ENCODE results near the gene ZCCHC14. TPM values are rescaled to one million over a fixed set of nuclear protein-coding genes. Genes with fewer than 3 reads are reported as not detected.
"Not testable (repeated sequence)": the region's sequence is repeated elsewhere in the genome, so short reads cannot be mapped to it uniquely, and the experiment has no call there.

Gene ZCCHC14
- total and polyA plus RNA-seq, 2 donors, result 2.7 to 7.3 TPM

- 87% methylated on average over 5 of the region's 5 CpGs for WGBS
Measured at GRCh38 chr16:87486713-87487247, 6.0 kb downstream of the ZCCHC14 start.

DNA sequence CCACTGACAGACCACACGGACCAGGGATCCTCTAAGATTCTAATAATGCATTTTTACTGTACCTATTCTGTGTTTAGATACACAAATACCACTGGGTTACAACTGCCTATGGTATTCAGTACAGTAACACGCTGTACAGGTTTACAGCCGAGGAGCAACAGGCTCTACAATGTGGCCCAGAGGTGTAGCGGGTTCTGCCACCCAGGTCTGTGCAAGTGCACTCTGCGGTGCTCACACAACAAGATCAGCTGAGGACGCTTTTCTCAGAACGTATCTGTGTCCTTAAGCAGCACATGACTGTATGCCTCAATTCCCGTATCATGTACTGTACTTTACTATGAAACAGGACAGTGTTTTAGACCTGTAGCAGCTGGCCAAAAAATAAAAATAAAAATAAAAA, 6.5 kb downstream of the ZCCHC14 start:
- H3K9me3 ChIP-seq (ENCODE audit: control insufficient read depth in 2 of 2, insufficient read depth in 1 of 2, low read length in 1 of 2), result no peaks in the 10 kb centered on the region
- H3K27me3 ChIP-seq (ENCODE audit: control insufficient read depth in 2 of 2, insufficient read depth in 1 of 2, low read length in 1 of 2), result peaks cover 23 to 25% of the 10 kb centered on the region in 2 donors
- DNase-seq (ENCODE audit: low read depth in 6 of 9, low spot score in 9 of 9), result no peak
- 95% methylated on average over 8 of the region's 8 CpGs for WGBS
- no peaks in the 10 kb centered on the region for H3K36me3 ChIP-seq (ENCODE audit: control insufficient read depth in 2 of 2, insufficient read depth in 2 of 2, low read length in 1 of 2)
- H3K4me3 ChIP-seq (ENCODE audit: low read length in 2 of 2), result no peak overlapping the region
- no peak overlapping the region for H3K27ac ChIP-seq (ENCODE audit: low read depth in 1 of 2, low read length in 1 of 2)
- H3K4me1 ChIP-seq (ENCODE audit: control insufficient read depth in 2 of 2, insufficient read depth in 2 of 2, low read length in 2 of 2), result peaks cover 3 to 13% of the 10 kb centered on the region in 2 donors

More at GRCh38 chr16:87486713-87487247, 6.0 kb downstream of the ZCCHC14 start:
- Histone ChIP-seq H3K4me3 (ENCODE audit: low read length in 2 of 2) (no peak overlapping the region), H3K4me1 (ENCODE audit: control insufficient read depth in 2 of 2, insufficient read depth in 2 of 2, low read length in 2 of 2) (peaks cover 3 to 14% of the 10 kb centered on the region in 2 donors), H3K36me3 (ENCODE audit: control insufficient read depth in 2 of 2, insufficient read depth in 2 of 2, low read length in 1 of 2) (no peaks in the 10 kb centered on the region), H3K27me3 (ENCODE audit: control insufficient read depth in 2 of 2, insufficient read depth in 1 of 2, low read length in 1 of 2) (peaks cover 28 to 30% of the 10 kb centered on the region in 2 donors), H3K9me3 (ENCODE audit: control insufficient read depth in 2 of 2, insufficient read depth in 1 of 2, low read length in 1 of 2) (peaks cover 0 to 3% of the 10 kb centered on the region in 2 donors), H3K27ac (ENCODE audit: low read depth in 1 of 2, low read length in 1 of 2) (peak overlapping the region in 1 of 2 donors; percentile 18)
- DNase-seq (ENCODE audit: low read depth in 6 of 9, low spot score in 9 of 9), result no peak

GRCh38 chr16:87485792-87486191, 7.0 kb downstream of the ZCCHC14 start:
- not testable (repeated sequence) for H3K36me3 ChIP-seq (ENCODE audit: control insufficient read depth in 2 of 2, insufficient read depth in 2 of 2, low read length in 1 of 2); H3K4me3 ChIP-seq (ENCODE audit: low read length in 2 of 2); H3K27ac ChIP-seq (ENCODE audit: low read depth in 1 of 2, low read length in 1 of 2); H3K4me1 ChIP-seq (ENCODE audit: control insufficient read depth in 2 of 2, insufficient read depth in 2 of 2, low read length in 2 of 2); DNase-seq (ENCODE audit: low read depth in 6 of 9, low spot score in 9 of 9); H3K9me3 ChIP-seq (ENCODE audit: control insufficient read depth in 2 of 2, insufficient read depth in 1 of 2, low read length in 1 of 2)
- peaks cover 20% of the 10 kb centered on the region in 2 donors for H3K27me3 ChIP-seq (ENCODE audit: control insufficient read depth in 2 of 2, insufficient read depth in 1 of 2, low read length in 1 of 2)
- 87% methylated on average over 4 of the region's 4 CpGs for WGBS

- no peaks in the 10 kb centered on the region for H3K9me3 ChIP-seq (ENCODE audit: control insufficient read depth in 2 of 2, insufficient read depth in 1 of 2, low read length in 1 of 2)
- no peak for DNase-seq (ENCODE audit: low read depth in 6 of 9, low spot score in 9 of 9)
- H3K36me3 ChIP-seq (ENCODE audit: control insufficient read depth in 2 of 2, insufficient read depth in 2 of 2, low read length in 1 of 2), result no peaks in the 10 kb centered on the region
- peak overlapping the region; percentile 26 to 31 for H3K27ac ChIP-seq (ENCODE audit: low read depth in 1 of 2, low read length in 1 of 2)
- peaks cover 13 to 14% of the 10 kb centered on the region in 2 donors for H3K27me3 ChIP-seq (ENCODE audit: control insufficient read depth in 2 of 2, insufficient read depth in 1 of 2, low read length in 1 of 2)
- H3K4me3 ChIP-seq (ENCODE audit: low read length in 2 of 2), result no peak overlapping the region
- H3K4me1 ChIP-seq (ENCODE audit: control insufficient read depth in 2 of 2, insufficient read depth in 2 of 2, low read length in 2 of 2), result peaks cover 3% of the 10 kb centered on the region in 2 donors
- WGBS, result 88% methylated on average over 22 of the region's 22 CpGs
Measured at GRCh38 chr16:87484487-87485331, 8.1 kb downstream of the ZCCHC14 start.

GRCh38 chr16:87483481-87483880, 9.3 kb downstream of the ZCCHC14 start:
- H3K27me3 ChIP-seq (ENCODE audit: control insufficient read depth in 2 of 2, insufficient read depth in 1 of 2, low read length in 1 of 2), result peaks cover 7 to 8% of the 10 kb centered on the region in 2 donors
- no peak overlapping the region for H3K27ac ChIP-seq (ENCODE audit: low read depth in 1 of 2, low read length in 1 of 2)
- H3K4me3 ChIP-seq (ENCODE audit: low read length in 2 of 2), result no peak overlapping the region
- no peaks in the 10 kb centered on the region for H3K4me1 ChIP-seq (ENCODE audit: control insufficient read depth in 2 of 2, insufficient read depth in 2 of 2, low read length in 2 of 2)
- no peaks in the 10 kb centered on the region for H3K36me3 ChIP-seq (ENCODE audit: control insufficient read depth in 2 of 2, insufficient read depth in 2 of 2, low read length in 1 of 2)
- no peaks in the 10 kb centered on the region for H3K9me3 ChIP-seq (ENCODE audit: control insufficient read depth in 2 of 2, insufficient read depth in 1 of 2, low read length in 1 of 2)
- 95% methylated on average over 5 of the region's 5 CpGs for WGBS
- no peak for DNase-seq (ENCODE audit: low read depth in 6 of 9, low spot score in 9 of 9)

GRCh38 chr16:87482670-87483069, 10.2 kb downstream of the ZCCHC14 start:
- H3K27ac ChIP-seq (ENCODE audit: low read depth in 1 of 2, low read length in 1 of 2); H3K4me1 ChIP-seq (ENCODE audit: control insufficient read depth in 2 of 2, insufficient read depth in 2 of 2, low read length in 2 of 2): not testable (repeated sequence)
- WGBS, result 98% methylated on average over 6 of the region's 6 CpGs

DNA sequence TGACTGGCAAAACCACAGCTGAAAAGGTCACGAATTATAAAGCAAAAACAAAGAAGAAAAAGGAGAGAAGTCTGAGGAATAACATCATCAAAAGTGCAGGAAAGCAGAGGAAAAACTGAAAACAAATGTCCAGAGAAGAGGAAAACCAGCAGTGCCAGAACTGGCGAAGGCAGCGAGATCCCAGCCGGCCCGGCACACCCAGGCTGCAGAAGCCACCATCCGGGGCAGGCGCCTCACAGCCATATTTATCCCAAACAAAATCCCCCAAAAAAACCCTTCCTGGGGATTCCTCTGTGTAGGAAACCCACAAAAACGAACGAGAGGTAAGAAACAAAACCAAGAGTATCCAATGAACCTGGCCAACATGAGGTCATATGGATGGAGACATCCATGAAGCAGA, 10.6 kb downstream of the ZCCHC14 start:
- Histone ChIP-seq H3K9me3 (ENCODE audit: control insufficient read depth in 2 of 2, insufficient read depth in 1 of 2, low read length in 1 of 2) (no peaks in the 10 kb centered on the region), H3K4me3 (ENCODE audit: low read length in 2 of 2) (no peak overlapping the region), H3K27ac (ENCODE audit: low read depth in 1 of 2, low read length in 1 of 2) (no peak overlapping the region), H3K4me1 (ENCODE audit: control insufficient read depth in 2 of 2, insufficient read depth in 2 of 2, low read length in 2 of 2) (no peaks in the 10 kb centered on the region), H3K36me3 (ENCODE audit: control insufficient read depth in 2 of 2, insufficient read depth in 2 of 2, low read length in 1 of 2) (no peaks in the 10 kb centered on the region), H3K27me3 (ENCODE audit: control insufficient read depth in 2 of 2, insufficient read depth in 1 of 2, low read length in 1 of 2) (peaks cover under 1 to 2% of the 10 kb centered on the region in 2 donors)
- DNase-seq (ENCODE audit: low read depth in 6 of 9, low spot score in 9 of 9), result no peak
- WGBS, result 96% methylated on average over 9 of the region's 9 CpGs

More at GRCh38 chr16:87482670-87483069, 10.2 kb downstream of the ZCCHC14 start:
- not testable (repeated sequence) for DNase-seq (ENCODE audit: low read depth in 6 of 9, low spot score in 9 of 9); H3K9me3 ChIP-seq (ENCODE audit: control insufficient read depth in 2 of 2, insufficient read depth in 1 of 2, low read length in 1 of 2); H3K27me3 ChIP-seq (ENCODE audit: control insufficient read depth in 2 of 2, insufficient read depth in 1 of 2, low read length in 1 of 2); H3K4me3 ChIP-seq (ENCODE audit: low read length in 2 of 2); H3K36me3 ChIP-seq (ENCODE audit: control insufficient read depth in 2 of 2, insufficient read depth in 2 of 2, low read length in 1 of 2)

DNA sequence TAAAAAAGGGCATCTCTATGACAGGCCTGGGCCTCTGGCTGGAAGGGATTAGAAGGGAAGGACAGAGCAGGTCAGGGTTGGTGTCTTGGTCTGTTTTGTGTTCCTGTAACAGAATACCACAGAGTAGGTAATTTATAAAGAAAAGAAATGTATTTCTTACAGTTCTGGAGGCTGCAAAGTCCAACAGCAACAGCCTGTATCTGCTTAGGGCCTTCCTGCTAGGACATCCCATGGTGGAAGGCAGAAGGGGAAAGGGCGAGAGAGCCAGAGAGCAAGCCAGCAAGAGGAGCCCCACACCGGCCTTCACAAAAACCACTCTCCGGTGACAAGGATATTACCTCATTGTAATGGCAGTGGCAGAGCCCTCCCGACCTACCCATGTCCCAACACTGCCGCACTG, 11.1 kb downstream of the ZCCHC14 start:
- H3K9me3 ChIP-seq (ENCODE audit: control insufficient read depth in 2 of 2, insufficient read depth in 1 of 2, low read length in 1 of 2); H3K4me1 ChIP-seq (ENCODE audit: control insufficient read depth in 2 of 2, insufficient read depth in 2 of 2, low read length in 2 of 2); H3K4me3 ChIP-seq (ENCODE audit: low read length in 2 of 2); H3K36me3 ChIP-seq (ENCODE audit: control insufficient read depth in 2 of 2, insufficient read depth in 2 of 2, low read length in 1 of 2); H3K27me3 ChIP-seq (ENCODE audit: control insufficient read depth in 2 of 2, insufficient read depth in 1 of 2, low read length in 1 of 2); DNase-seq (ENCODE audit: low read depth in 6 of 9, low spot score in 9 of 9); H3K27ac ChIP-seq (ENCODE audit: low read depth in 1 of 2, low read length in 1 of 2): not testable (repeated sequence)
- 94% methylated on average over 5 of the region's 5 CpGs for WGBS

DNA sequence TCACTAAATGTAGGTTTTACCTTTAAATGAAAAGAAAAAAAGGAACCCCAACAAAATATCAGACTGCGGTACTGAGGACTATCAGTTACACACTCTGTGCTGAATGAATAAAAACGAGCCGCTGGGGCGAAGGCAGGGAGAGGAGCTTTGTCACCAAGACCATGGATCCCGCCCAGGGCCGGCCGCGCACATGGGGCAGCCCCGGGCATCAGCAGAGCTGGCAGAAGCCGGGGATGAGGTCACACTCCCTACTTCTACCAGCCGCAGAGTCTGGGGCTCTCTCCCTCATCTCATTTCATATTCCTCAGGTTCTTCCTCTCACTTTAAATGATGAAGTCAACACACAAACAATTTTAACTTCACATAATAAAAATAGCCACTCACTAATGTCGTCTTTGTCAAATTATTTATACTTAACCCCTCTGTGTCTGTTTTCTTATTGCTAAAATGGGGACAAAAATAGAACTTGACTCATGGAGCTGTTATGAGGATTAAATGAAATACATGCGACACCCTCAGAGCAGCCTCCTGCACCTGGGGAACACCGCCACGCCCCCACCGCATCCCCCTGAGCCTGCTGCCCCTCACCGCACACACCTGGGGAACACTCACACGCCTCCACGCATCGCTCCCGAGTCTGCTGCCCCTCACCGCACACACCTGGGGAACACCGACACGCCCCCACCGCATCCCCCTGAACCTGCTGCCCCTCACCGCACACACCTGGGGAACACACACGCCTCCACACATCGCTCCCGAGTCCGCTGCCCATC, 15.4 kb downstream of the ZCCHC14 start:
- not testable (repeated sequence) for H3K27me3 ChIP-seq (ENCODE audit: control insufficient read depth in 2 of 2, insufficient read depth in 1 of 2, low read length in 1 of 2); H3K4me3 ChIP-seq (ENCODE audit: low read length in 2 of 2); H3K9me3 ChIP-seq (ENCODE audit: control insufficient read depth in 2 of 2, insufficient read depth in 1 of 2, low read length in 1 of 2); H3K36me3 ChIP-seq (ENCODE audit: control insufficient read depth in 2 of 2, insufficient read depth in 2 of 2, low read length in 1 of 2); DNase-seq (ENCODE audit: low read depth in 6 of 9, low spot score in 9 of 9); H3K27ac ChIP-seq (ENCODE audit: low read depth in 1 of 2, low read length in 1 of 2); H3K4me1 ChIP-seq (ENCODE audit: control insufficient read depth in 2 of 2, insufficient read depth in 2 of 2, low read length in 2 of 2)
- 92% methylated on average over 30 of the region's 30 CpGs for WGBS
